ENCODE data around the gene MYOZ2.

The MYOZ2 gene

GRCh38 chr4:119237201-119237600 lies 101.6 kb downstream of the MYOZ2 start:
- in situ Hi-C loops (cut with MboI; ENCODE audit: low sequenced_read_pairs), result no loop called here
